Body of pancreas (tissue), 4 donors: ENCODE data around the gene SRGAP1.

Experiments
- POLR2A ChIP-seq, 3 donors: fragments of 450-650 bp; IDR thresholded peaks; one replicate each; pipeline ENCODE4 v1.6.1; 2016; ENCODE audit warnings: antibody characterized with exemption in 3 of 3, mild to moderate bottlenecking in 2 of 3
- TF ChIP-seq, protein P1 (sequence below), 7 experiments: fragments of 450-650 bp in 4 of 7; fragments of 200-600 bp in 3 of 7; sonication (generic) in 3 of 7; IDR thresholded peaks; one replicate each; pipeline ENCODE4 v1.5.1; 2016 to 2019; ENCODE audit warnings: antibody characterized with exemption in 7 of 7

DNA sequence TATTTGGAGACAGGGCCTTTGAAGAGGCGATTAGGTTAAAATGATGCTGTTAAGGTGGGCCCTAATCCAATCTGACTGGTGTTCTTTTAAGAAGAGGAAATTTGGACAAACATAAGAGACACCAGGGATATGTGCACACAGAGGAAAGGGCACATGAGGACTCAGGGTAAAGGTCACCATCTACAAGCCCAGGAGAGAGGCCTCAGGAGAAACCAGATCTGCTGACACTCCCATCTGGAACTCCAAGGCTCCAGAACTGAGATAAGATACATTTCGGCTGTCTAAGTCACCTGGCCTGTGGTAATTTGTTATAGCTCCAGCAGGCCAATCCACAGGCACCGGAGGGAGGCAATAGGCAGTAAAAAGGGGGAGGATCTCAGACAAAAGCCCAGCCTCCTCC is 329.0 kb downstream of the SRGAP1 start:
- TF ChIP-seq POLR2A (IDR thresholded peaks at IDR 0.05): no peak
- TF ChIP-seq, protein P1, sequence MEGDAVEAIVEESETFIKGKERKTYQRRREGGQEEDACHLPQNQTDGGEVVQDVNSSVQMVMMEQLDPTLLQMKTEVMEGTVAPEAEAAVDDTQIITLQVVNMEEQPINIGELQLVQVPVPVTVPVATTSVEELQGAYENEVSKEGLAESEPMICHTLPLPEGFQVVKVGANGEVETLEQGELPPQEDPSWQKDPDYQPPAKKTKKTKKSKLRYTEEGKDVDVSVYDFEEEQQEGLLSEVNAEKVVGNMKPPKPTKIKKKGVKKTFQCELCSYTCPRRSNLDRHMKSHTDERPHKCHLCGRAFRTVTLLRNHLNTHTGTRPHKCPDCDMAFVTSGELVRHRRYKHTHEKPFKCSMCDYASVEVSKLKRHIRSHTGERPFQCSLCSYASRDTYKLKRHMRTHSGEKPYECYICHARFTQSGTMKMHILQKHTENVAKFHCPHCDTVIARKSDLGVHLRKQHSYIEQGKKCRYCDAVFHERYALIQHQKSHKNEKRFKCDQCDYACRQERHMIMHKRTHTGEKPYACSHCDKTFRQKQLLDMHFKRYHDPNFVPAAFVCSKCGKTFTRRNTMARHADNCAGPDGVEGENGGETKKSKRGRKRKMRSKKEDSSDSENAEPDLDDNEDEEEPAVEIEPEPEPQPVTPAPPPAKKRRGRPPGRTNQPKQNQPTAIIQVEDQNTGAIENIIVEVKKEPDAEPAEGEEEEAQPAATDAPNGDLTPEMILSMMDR (IDR thresholded peaks at IDR 0.05): no peak
